Measurements from ENCODE around the gene AHCYL1. TPM values are rescaled to one million over a fixed set of nuclear protein-coding genes. Genes with fewer than 3 reads are reported as not detected.
A peak's percentile ranks its signal among the peaks of the same experiment; 100 is the strongest.

AHCYL1 gene
- total RNA-seq, 6 donors from 2014 or later, result 41.9 to 89.6 (median 76.1) TPM

DNA sequence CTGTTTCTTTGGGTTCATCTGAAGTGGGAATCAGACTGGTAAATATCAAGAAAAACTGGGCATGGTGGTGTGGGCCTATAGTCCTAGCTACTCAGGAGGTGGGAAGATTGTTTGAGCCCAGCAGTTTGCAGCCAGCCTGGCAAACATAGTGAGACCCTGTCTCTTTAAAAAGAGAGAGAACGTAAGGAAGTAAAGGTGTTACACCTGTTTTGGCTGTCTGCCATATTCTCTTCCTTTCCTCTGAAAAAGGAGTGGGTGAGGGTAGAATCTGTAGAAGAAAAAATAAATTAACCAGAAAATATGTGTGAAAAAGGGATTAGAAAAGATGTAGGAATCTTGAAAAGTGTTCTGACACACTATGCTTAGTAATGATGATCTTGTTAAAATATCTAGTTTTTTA, 20.0 kb downstream of the AHCYL1 start:
- ATAC-seq (ENCODE audit: low FRiP score in 2 of 2), result no peak
- Histone ChIP-seq H3K36me3 (peaks cover 5 to 7% (median 7%) of the 10 kb centered on the region in 4 donors), H3K9me3 (no peaks in the 10 kb centered on the region), H3K27me3 (no peaks in the 10 kb centered on the region), H3K4me1 (peaks cover 31 to 41% (median 37%) of the 10 kb centered on the region in 4 donors), H3K27ac (peak overlapping the region; percentile 72 to 82 (median 76)), H3K4me3 (peak overlapping the region in 2 of 4 donors; percentile 25 to 37)
- DNase-seq, result no peak
- WGBS, 2 donors, result 30 to 54% methylated on average over 1 of the region's 1 CpG
- TF ChIP-seq EP300 (IDR thresholded peaks at IDR 0.05) (no peak), POLR2A (IDR thresholded peaks at IDR 0.05) (no peak), POLR2AphosphoS5 (IDR thresholded peaks at IDR 0.05) (no peak)
- TF ChIP-seq, protein P1, sequence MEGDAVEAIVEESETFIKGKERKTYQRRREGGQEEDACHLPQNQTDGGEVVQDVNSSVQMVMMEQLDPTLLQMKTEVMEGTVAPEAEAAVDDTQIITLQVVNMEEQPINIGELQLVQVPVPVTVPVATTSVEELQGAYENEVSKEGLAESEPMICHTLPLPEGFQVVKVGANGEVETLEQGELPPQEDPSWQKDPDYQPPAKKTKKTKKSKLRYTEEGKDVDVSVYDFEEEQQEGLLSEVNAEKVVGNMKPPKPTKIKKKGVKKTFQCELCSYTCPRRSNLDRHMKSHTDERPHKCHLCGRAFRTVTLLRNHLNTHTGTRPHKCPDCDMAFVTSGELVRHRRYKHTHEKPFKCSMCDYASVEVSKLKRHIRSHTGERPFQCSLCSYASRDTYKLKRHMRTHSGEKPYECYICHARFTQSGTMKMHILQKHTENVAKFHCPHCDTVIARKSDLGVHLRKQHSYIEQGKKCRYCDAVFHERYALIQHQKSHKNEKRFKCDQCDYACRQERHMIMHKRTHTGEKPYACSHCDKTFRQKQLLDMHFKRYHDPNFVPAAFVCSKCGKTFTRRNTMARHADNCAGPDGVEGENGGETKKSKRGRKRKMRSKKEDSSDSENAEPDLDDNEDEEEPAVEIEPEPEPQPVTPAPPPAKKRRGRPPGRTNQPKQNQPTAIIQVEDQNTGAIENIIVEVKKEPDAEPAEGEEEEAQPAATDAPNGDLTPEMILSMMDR (IDR thresholded peaks at IDR 0.05), result no peak

DNA sequence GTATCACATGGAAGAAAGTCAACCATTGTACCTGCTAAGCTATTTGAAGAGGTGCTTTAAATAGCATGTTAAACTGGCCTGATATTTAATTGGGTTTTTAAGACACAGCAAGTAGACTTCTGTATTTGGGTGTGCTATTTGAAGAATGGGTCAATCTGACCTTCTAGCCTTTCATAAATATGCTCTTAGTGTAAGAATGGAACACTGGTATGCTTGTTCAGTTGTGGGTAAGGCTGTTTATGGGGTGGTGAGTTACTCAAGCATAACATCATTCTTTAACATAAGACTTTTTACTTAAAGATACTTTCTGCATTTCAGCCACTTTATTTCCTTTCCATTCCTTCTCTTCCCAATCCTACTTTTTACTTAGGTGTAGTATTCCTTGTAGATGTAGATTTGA, 21.4 kb downstream of the AHCYL1 start:
- no peak for ATAC-seq (ENCODE audit: low FRiP score in 2 of 2)
- Histone ChIP-seq H3K36me3 (peaks cover 7 to 21% (median 15%) of the 10 kb centered on the region in 4 donors), H3K27ac (no peak overlapping the region), H3K4me1 (peaks cover 31 to 41% (median 37%) of the 10 kb centered on the region in 4 donors), H3K27me3 (no peaks in the 10 kb centered on the region), H3K4me3 (no peak overlapping the region), H3K9me3 (no peaks in the 10 kb centered on the region)
- TF ChIP-seq, protein P1 (IDR thresholded peaks at IDR 0.05), result no peak
- TF ChIP-seq POLR2A (IDR thresholded peaks at IDR 0.05) (no peak), POLR2AphosphoS5 (IDR thresholded peaks at IDR 0.05) (no peak), EP300 (IDR thresholded peaks at IDR 0.05) (no peak)
- no peak for DNase-seq

DNA sequence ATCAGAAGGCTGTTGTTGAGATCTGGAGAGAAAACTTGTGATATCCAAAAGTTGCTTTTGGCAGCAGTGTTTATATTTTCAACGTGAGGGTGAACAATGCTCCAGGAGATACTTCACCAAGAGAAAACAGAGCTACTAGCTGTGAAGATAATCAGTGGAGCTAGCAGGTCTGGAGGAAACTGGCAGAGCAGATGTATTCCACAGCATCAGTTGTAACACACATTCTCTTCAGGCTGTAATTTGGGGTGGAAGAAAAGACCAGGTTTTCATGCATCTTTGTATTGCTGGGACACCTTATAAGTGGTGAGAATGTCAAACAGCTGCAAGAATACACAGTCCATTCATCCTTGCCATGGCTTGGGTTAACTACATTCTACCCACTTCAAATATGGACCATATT, 22.0 kb downstream of the AHCYL1 start:
- no peak overlapping the region for H3K27ac ChIP-seq
- ATAC-seq (ENCODE audit: low FRiP score in 2 of 2), result no peak
- no peaks in the 10 kb centered on the region for H3K27me3 ChIP-seq
- peaks cover 31 to 41% (median 37%) of the 10 kb centered on the region in 4 donors for H3K4me1 ChIP-seq
- no peak for DNase-seq
- H3K9me3 ChIP-seq, result no peaks in the 10 kb centered on the region
- no peak overlapping the region for H3K4me3 ChIP-seq
- peaks cover 13 to 26% (median 18%) of the 10 kb centered on the region in 4 donors for H3K36me3 ChIP-seq
- TF ChIP-seq EP300 (IDR thresholded peaks at IDR 0.05) (no peak), POLR2AphosphoS5 (IDR thresholded peaks at IDR 0.05) (no peak), POLR2A (IDR thresholded peaks at IDR 0.05) (no peak)
- TF ChIP-seq, protein P1 (IDR thresholded peaks at IDR 0.05), result no peak
- WGBS, 2 donors, result 31 to 36% methylated on average over 1 of the region's 1 CpG

DNA sequence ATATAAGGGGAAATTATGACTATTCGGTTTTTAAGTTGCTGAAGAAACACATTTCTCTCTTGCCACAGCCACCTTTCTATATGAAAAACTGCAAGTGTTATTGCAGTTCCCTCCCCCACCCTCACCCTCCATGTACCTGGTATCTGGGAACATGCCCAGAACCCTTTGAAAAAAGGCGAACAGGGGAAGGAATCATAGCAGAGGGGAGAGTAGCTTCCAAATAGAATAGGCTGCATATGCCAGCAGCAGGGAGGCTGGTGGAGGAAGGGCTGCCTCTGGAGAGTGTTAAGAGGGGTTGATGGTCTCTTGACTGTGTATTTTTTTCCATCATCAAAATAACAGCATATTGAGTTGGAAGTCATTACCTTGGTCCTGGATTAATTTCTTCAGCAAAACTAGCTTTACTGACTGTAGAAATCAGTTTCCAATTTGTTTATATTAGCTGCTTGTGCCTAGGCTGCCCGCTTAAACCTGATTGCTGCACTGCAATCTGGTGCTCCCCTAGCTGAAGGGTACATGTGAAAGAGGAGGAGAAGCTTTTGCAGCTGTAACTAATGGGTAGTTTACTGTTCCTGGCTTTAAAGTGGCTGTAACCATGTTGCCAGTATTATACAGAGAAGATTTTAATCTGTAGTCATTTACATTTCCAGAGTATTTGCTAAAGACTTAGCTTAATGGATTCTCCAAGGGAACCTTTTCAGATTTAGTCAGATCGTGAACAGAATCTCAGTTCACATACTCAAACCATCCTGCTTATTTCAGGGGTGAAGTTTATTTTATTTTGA, 22.7 kb downstream of the AHCYL1 start:
- 69 to 75% methylated on average over 4 of the region's 4 CpGs for WGBS, 2 donors
- Histone ChIP-seq H3K4me1 (peaks cover 31 to 41% (median 37%) of the 10 kb centered on the region in 4 donors), H3K9me3 (no peaks in the 10 kb centered on the region), H3K4me3 (no peak overlapping the region), H3K36me3 (peaks cover 16 to 34% (median 23%) of the 10 kb centered on the region in 4 donors), H3K27ac (no peak overlapping the region), H3K27me3 (no peaks in the 10 kb centered on the region)
- DNase-seq (no peak), ATAC-seq (ENCODE audit: low FRiP score in 2 of 2) (no peak)
- TF ChIP-seq POLR2AphosphoS5 (IDR thresholded peaks at IDR 0.05), result no peak

DNA sequence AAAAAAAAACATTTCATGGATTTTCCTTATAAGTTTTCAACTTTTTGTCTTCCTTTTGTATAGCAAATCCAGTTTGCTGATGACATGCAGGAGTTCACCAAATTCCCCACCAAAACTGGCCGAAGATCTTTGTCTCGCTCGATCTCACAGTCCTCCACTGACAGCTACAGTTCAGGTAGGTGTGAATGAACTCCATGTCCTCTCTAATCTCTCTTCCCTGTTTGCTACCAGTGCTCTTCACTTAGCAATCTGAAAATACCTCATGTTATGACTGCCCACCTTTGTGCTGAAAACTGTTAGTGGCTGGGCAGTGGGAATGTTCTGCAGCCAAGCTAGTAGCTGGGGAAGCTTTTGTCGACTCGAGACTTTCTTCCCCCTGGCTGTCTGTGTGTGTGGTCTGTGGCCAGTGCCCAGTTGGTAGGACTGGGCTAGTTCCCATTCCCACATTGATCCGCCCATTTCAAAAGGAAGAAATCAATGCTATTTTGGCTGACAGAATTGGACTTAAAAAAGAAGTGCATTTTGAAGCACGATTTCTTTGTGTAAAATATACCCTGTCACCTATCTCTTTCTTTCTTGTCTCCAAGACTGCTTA, 24.5 kb downstream of the AHCYL1 start:
- no peak for DNase-seq
- Histone ChIP-seq H3K9me3 (no peaks in the 10 kb centered on the region), H3K27me3 (no peaks in the 10 kb centered on the region), H3K4me3 (no peak overlapping the region), H3K36me3 (peaks cover 31 to 52% (median 36%) of the 10 kb centered on the region in 4 donors), H3K4me1 (peaks cover 21 to 32% (median 25%) of the 10 kb centered on the region in 4 donors), H3K27ac (no peak overlapping the region)
- TF ChIP-seq EP300 (IDR thresholded peaks at IDR 0.05) (no peak), POLR2AphosphoS5 (IDR thresholded peaks at IDR 0.05) (no peak), POLR2A (IDR thresholded peaks at IDR 0.05) (no peak)
- TF ChIP-seq, protein P1 (IDR thresholded peaks at IDR 0.05), result no peak
- no peak for ATAC-seq (ENCODE audit: low FRiP score in 2 of 2)
- WGBS, 2 donors, result 94% methylated on average over 7 of the region's 7 CpGs
